Breast epithelium (tissue), 4 donors: Measurements from ENCODE around the gene DDX47. TPM values are rescaled to one million over a fixed set of nuclear protein-coding genes. Genes with fewer than 3 reads are reported as not detected.

ENCODE experiments used
- DNase-seq, 2 donors: peaks; one replicate each; pipeline ENCODE4 v3.0.0-alpha.2; 2019; ENCODE audit warnings: low spot score in 2 of 2
- H3K27ac ChIP-seq, 2 donors: fragments of 200-600 bp; sonication (generic) in 1 of 2; one replicate each; pipeline ENCODE4 v1.5.1; 2016 to 2019; ENCODE audit warnings: mild to moderate bottlenecking in 1 of 2
- H3K27me3 ChIP-seq, 2 donors: fragments of 200-600 bp; sonication (generic) in 1 of 2; one replicate each; pipeline versions ENCODE4 v1.5.1 to v1.6.0; 2017 to 2019; ENCODE audit warnings: control low read depth in 1 of 2, mild to moderate bottlenecking in 1 of 2
- H3K36me3 ChIP-seq: fragments of 200-600 bp; one replicate; pipeline ENCODE4 v1.5.1; 2019
- H3K4me1 ChIP-seq, 2 donors: fragments of 200-600 bp; sonication (generic); one replicate each; pipeline ENCODE4 v1.5.1; 2016 to 2019; ENCODE audit warnings: control low read depth in 1 of 2
- H3K4me3 ChIP-seq, 3 donors: fragments of 200-600 bp; sonication (generic); 1 replicate in 2 of 3; 2 replicates in 1 of 3; pipeline ENCODE4 v1.5.1; 2016 to 2019; ENCODE audit warnings: mild to moderate bottlenecking in 3 of 3, moderate library complexity in 2 of 3
- H3K9me3 ChIP-seq, 2 donors: fragments of 200-600 bp; sonication (generic) in 1 of 2; one replicate each; pipeline ENCODE4 v1.5.1; 2016 to 2019; ENCODE audit warnings: control low read depth in 1 of 2
- CTCF ChIP-seq, 3 donors: fragments of 450-650 bp; IDR thresholded peaks; one replicate each; pipeline ENCODE4 v1.5.1; 2016 to 2017; ENCODE audit warnings: antibody characterized with exemption in 3 of 3, mild to moderate bottlenecking in 3 of 3, moderate library complexity in 3 of 3
- POLR2A ChIP-seq: fragments of 450-650 bp; IDR thresholded peaks from one replicate; pipeline ENCODE4 v1.6.1; 2016; ENCODE audit warnings: antibody characterized with exemption, mild to moderate bottlenecking, moderate library complexity
- POLR2AphosphoS5 ChIP-seq, 3 donors: sonication (generic); formaldehyde crosslinking; IDR thresholded peaks; one replicate each; pipeline ENCODE4 v1.6.1; 2017; ENCODE audit warnings: antibody characterized with exemption in 3 of 3
- intact Hi-C: fragments of 100-400 bp; cut with DNase I; formaldehyde crosslinking; loops from one replicate; pipeline ENCODE4 v1.15.1; 2023; ENCODE audit warnings: low total_unique reads
- total RNA-seq, 3 donors: library from RNA; depleted of rRNA; stranded (reverse); fragments of >200 nt; gene quantifications; one replicate each; pipeline ENCODE4 v1.1.0, GENCODE V29; 2016

DDX47 gene
- total RNA-seq, 3 donors from 2014 or later = 44.8 to 81.1 (median 60.0) TPM

- Histone ChIP-seq H3K36me3 (no peaks in the 10 kb centered on the region), H3K4me1 (no peaks in the 10 kb centered on the region), H3K27me3 (no peaks in the 10 kb centered on the region), H3K9me3 (no peaks in the 10 kb centered on the region), H3K27ac (no peak overlapping the region), H3K4me3 (no peak overlapping the region)
- TF ChIP-seq POLR2A = no peak
- TF ChIP-seq POLR2AphosphoS5 (IDR thresholded peaks at IDR 0.05) = no peak
- TF ChIP-seq CTCF (IDR thresholded peaks at IDR 0.05) = no peak
- intact Hi-C loops = no loop called here
- DNase-seq = no peak
These were observed 36.1 kb upstream of the DDX47 start for GRCh38 chr12:12777092-12777491.

GRCh38 chr12:12779007-12779406 lies 34.1 kb upstream of the DDX47 start:
- DNase-seq = no peak
- no peaks in the 10 kb centered on the region for H3K27me3 ChIP-seq
- no peak overlapping the region for H3K4me3 ChIP-seq
- no peak for TF ChIP-seq CTCF (IDR thresholded peaks at IDR 0.05)
- TF ChIP-seq POLR2AphosphoS5 (IDR thresholded peaks at IDR 0.05) = no peak
- TF ChIP-seq POLR2A = no peak
- H3K4me1 ChIP-seq = no peaks in the 10 kb centered on the region
- no peaks in the 10 kb centered on the region for H3K36me3 ChIP-seq
- intact Hi-C loops = no loop called here
- H3K27ac ChIP-seq = no peak overlapping the region
- no peaks in the 10 kb centered on the region for H3K9me3 ChIP-seq

GRCh38 chr12:12779529-12779928 lies 33.6 kb upstream of the DDX47 start:
- Histone ChIP-seq H3K27ac (no peak overlapping the region), H3K4me3 (no peak overlapping the region), H3K4me1 (no peaks in the 10 kb centered on the region), H3K9me3 (no peaks in the 10 kb centered on the region), H3K27me3 (no peaks in the 10 kb centered on the region), H3K36me3 (no peaks in the 10 kb centered on the region)
- no peak for DNase-seq
- TF ChIP-seq CTCF (IDR thresholded peaks at IDR 0.05) (no peak), POLR2A (no peak), POLR2AphosphoS5 (IDR thresholded peaks at IDR 0.05) (no peak)
- intact Hi-C loops = no loop called here

- no peaks in the 10 kb centered on the region for H3K36me3 ChIP-seq
- no peak for DNase-seq
- H3K27ac ChIP-seq = peak overlapping the region; percentile 90 to 91
- no peak overlapping the region for H3K4me3 ChIP-seq
- H3K27me3 ChIP-seq = no peaks in the 10 kb centered on the region
- no peaks in the 10 kb centered on the region for H3K4me1 ChIP-seq
- intact Hi-C loops = no loop called here
- TF ChIP-seq CTCF (IDR thresholded peaks at IDR 0.05) = no peak
- no peak for TF ChIP-seq POLR2AphosphoS5 (IDR thresholded peaks at IDR 0.05)
- no peak for TF ChIP-seq POLR2A
- no peaks in the 10 kb centered on the region for H3K9me3 ChIP-seq
These were observed 29.0 kb upstream of the DDX47 start for GRCh38 chr12:12784116-12784515.

- Histone ChIP-seq H3K4me3 (peak within 1 kb of the TSS; percentile 58 to 79 (median 74)), H3K36me3 (no peaks in the 10 kb centered on the region), H3K27ac (peak within 1 kb of the TSS; percentile 91 to 94), H3K27me3 (no peaks in the 10 kb centered on the region), H3K4me1 (no peaks in the 10 kb centered on the region), H3K9me3 (no peaks in the 10 kb centered on the region)
- TF ChIP-seq POLR2A = peak; percentile 27
- TF ChIP-seq CTCF (IDR thresholded peaks at IDR 0.05) = no peak
- peak; percentile 57 to 96 (median 72) for TF ChIP-seq POLR2AphosphoS5 (IDR thresholded peaks at IDR 0.05)
- intact Hi-C loops = loop anchor here (5.0 kb wide), 1 partner anchor 922 kb away; no protein-coding TSS in a partner anchor
- no peak for DNase-seq
These were observed 28.0 kb upstream of the DDX47 start, which contains the start of gene APOLD1 for GRCh38 chr12:12784911-12785814. Gene APOLD1, plus strand, starts transcription at chr12:12785659. Its CDS starts 33 bp downstream, at chr12:12785692.
